ENCODE results near the gene USP40. TPM values are rescaled to one million over a fixed set of nuclear protein-coding genes. Genes with fewer than 3 reads are reported as not detected.

The USP40 gene
- total RNA-seq, 2 donors from 2014 or later = 14.7 to 19.6 TPM

DNA sequence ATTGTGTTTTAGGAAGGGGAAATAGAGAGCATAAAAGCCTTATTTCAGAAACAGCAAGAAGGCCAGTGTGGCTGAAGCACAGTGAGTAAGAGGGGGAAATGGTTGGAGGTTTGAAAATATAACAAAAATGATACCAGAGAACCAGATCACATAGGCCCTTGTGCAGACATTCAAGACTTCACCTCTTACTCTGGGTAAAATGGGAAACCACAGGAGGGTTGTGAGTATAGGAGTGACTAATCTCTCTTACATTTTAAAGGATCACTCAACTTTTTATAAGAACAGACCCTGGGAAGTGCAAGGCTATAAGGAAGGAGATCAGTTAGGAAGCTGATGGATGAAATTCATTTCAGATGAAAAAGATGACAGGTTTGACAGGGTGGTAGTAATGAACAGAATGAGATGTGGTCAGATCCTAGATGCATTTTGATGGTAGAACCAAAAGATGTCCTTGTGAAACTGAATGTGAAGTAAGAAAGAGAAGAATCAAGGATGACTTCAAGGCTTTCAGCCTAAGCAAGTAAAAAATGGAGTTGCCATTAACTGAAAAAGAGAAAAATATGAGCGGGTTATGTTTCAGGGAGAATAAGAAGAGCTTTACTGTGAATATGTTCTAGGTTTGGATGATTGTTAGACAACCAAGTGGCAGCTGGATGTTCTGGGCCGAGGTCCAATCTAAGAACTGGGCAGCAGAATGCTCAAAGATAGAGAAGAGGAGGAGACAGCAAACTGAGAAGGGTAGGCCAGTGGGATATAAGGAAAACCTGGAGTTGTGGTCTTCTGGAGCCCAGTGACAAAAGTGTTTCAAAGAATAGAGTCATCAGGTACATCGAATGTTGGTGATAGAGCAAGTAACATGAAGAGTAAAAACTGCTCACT, 65.1 kb downstream of the USP40 start:
- ATAC-seq (replicated peaks in 1 of 2) (peak; percentile 97), DNase-seq (no peak)
- peak overlapping the region in 1 of 2 donors; percentile 0 for H3K4me3 Mint-ChIP-seq
- H3K27me3 Mint-ChIP-seq (ENCODE audit: low read depth) = no peaks in the 10 kb centered on the region
- H3K27ac Mint-ChIP-seq = no peak overlapping the region
- peaks cover 25% of the 10 kb centered on the region for H3K4me1 Mint-ChIP-seq (ENCODE audit: low read depth)
- H3K9me3 Mint-ChIP-seq = peaks cover 17 to 19% of the 10 kb centered on the region in 2 donors
- peaks cover 22 to 33% of the 10 kb centered on the region in 2 donors for H3K36me3 Mint-ChIP-seq (ENCODE audit: insufficient read depth in 2 of 2)

- Mint-ChIP-seq H3K36me3 (ENCODE audit: insufficient read depth in 2 of 2) (peaks cover 20 to 29% of the 10 kb centered on the region in 2 donors), H3K9me3 (peaks cover 15 to 17% of the 10 kb centered on the region in 2 donors), H3K27ac (no peak overlapping the region), H3K4me1 (ENCODE audit: low read depth) (peaks cover 26% of the 10 kb centered on the region), H3K4me3 (no peak overlapping the region), H3K27me3 (ENCODE audit: low read depth) (no peaks in the 10 kb centered on the region)
- no peak for DNase-seq
- ATAC-seq (replicated peaks in 1 of 2) = no peak
These were observed 66.7 kb downstream of the USP40 start for GRCh38 chr2:233499928-233500327.

DNA sequence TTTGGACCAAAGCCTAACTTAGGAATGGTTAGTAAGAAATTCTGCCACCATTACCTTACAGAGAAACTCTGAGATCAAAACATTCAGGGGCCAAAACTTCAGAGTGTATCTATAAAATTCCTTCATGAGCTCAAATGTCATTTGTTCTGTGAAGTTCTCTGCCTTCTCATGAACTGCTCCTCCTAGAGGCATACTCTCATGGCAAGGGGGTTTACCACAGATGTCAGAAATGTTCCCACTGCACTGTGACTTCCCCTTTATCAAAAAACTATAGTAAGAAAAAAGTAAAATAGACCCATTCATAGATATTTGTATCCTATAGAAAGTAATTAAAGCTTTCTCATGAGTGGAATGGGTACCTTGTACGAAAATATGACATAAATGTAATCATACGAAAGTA, 68.5 kb downstream of the USP40 start:
- Mint-ChIP-seq H3K9me3 (peaks cover 8% of the 10 kb centered on the region in 2 donors), H3K4me3 (no peak overlapping the region), H3K4me1 (ENCODE audit: low read depth) (peaks cover 20% of the 10 kb centered on the region), H3K36me3 (ENCODE audit: insufficient read depth in 2 of 2) (peaks cover 13 to 17% of the 10 kb centered on the region in 2 donors), H3K27me3 (ENCODE audit: low read depth) (no peaks in the 10 kb centered on the region), H3K27ac (no peak overlapping the region)
- no peak for ATAC-seq (replicated peaks in 1 of 2)
- DNase-seq = no peak

GRCh38 chr2:233497692-233498091, 68.9 kb downstream of the USP40 start:
- Mint-ChIP-seq H3K27ac (no peak overlapping the region), H3K4me3 (no peak overlapping the region), H3K9me3 (peaks cover 7% of the 10 kb centered on the region in 2 donors), H3K27me3 (ENCODE audit: low read depth) (no peaks in the 10 kb centered on the region), H3K4me1 (ENCODE audit: low read depth) (peaks cover 20% of the 10 kb centered on the region), H3K36me3 (ENCODE audit: insufficient read depth in 2 of 2) (peaks cover 11 to 12% of the 10 kb centered on the region in 2 donors)
- DNase-seq = no peak
- ATAC-seq (replicated peaks in 1 of 2) = no peak

DNA sequence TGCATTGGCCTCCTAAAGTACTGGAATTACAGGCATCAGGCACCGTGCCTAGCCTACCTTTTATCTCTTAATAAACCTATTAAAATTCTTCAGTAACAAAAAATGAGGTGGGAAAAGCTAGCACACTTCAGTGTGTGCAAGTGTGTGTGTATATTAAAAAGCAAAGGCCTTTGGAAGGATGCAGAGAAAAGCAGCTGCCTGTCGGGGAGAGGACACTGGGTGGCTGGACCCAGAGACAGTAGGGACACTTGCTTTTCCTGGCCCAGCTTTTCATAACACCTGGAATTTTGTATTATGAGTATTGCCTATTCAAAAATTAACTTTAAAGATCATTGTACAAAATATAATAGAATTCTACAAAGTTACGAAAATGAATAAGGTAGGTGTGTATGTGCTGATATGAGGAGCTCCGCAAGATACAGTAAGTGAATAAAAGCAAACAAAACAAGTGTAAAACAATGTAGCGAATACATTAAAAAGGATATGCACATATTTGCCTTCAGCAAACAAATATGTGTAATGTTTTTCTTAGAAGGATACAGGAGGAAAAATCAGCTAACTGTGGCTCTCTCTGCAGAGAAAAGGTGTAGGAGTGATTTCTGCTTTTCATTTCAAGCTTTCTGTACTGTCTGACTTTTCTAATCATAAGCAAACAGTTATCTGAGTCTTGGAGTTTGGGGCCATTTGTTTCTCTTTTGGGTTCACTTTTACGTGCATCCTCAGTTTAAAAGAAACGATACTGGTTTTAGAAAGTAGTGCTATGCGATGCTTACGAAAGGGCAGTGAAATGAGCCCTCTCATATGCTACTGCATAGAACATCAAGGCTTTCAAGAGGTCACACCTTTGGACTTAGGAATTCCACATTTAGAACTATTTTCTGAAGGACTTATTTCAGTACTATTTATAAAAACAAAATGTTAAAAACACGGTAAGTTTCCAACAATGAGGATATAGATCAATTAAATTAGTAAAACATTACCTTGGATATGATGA, 70.8 kb downstream of the USP40 start:
- DNase-seq (no peak), ATAC-seq (replicated peaks in 1 of 2) (no peak)
- H3K9me3 Mint-ChIP-seq = no peaks in the 10 kb centered on the region
- H3K4me3 Mint-ChIP-seq = no peak overlapping the region
- H3K4me1 Mint-ChIP-seq (ENCODE audit: low read depth) = peaks cover 9% of the 10 kb centered on the region
- H3K27me3 Mint-ChIP-seq (ENCODE audit: low read depth) = no peaks in the 10 kb centered on the region
- H3K27ac Mint-ChIP-seq = no peak overlapping the region
- H3K36me3 Mint-ChIP-seq (ENCODE audit: insufficient read depth in 2 of 2) = no peaks in the 10 kb centered on the region

GRCh38 chr2:233492751-233493150, 73.8 kb downstream of the USP40 start:
- ATAC-seq (replicated peaks in 1 of 2) (no peak), DNase-seq (no peak)
- Mint-ChIP-seq H3K36me3 (ENCODE audit: insufficient read depth in 2 of 2) (peaks cover 0 to 1% of the 10 kb centered on the region in 2 donors), H3K27ac (no peak overlapping the region), H3K4me3 (no peak overlapping the region), H3K27me3 (ENCODE audit: low read depth) (no peaks in the 10 kb centered on the region), H3K4me1 (ENCODE audit: low read depth) (peaks cover 5% of the 10 kb centered on the region), H3K9me3 (no peaks in the 10 kb centered on the region)

DNA sequence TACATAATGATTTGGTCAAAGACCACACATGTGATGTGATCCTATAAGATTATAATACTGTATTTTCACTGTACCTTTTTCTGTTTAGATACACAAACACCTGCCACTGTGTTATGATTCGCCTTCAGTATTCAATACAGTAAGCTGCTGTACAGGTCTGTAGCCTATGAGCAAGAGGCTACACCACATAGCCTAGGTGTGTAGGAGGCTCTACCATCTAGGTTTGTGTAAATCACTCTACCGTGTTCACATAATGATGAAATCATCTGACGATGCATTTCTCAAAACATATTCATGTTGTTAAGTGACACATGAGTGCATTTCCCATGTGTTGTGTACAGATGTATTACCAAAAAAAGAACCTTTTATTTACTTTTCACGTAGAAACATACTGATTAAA, 74.5 kb downstream of the USP40 start:
- DNase-seq (no peak), ATAC-seq (replicated peaks in 1 of 2) (peak; percentile 51 to 67)
- Mint-ChIP-seq H3K36me3 (ENCODE audit: insufficient read depth in 2 of 2) (peaks cover 0 to 1% of the 10 kb centered on the region in 2 donors), H3K27ac (no peak overlapping the region), H3K9me3 (no peaks in the 10 kb centered on the region), H3K4me1 (ENCODE audit: low read depth) (peaks cover 5% of the 10 kb centered on the region), H3K4me3 (no peak overlapping the region), H3K27me3 (ENCODE audit: low read depth) (no peaks in the 10 kb centered on the region)

GRCh38 chr2:233491326-233491725, 75.3 kb downstream of the USP40 start:
- peaks cover 0 to 1% of the 10 kb centered on the region in 2 donors for H3K36me3 Mint-ChIP-seq (ENCODE audit: insufficient read depth in 2 of 2)
- H3K27me3 Mint-ChIP-seq (ENCODE audit: low read depth) = no peaks in the 10 kb centered on the region
- peaks cover under 1% of the 10 kb centered on the region for H3K4me1 Mint-ChIP-seq (ENCODE audit: low read depth)
- no peak overlapping the region for H3K4me3 Mint-ChIP-seq
- ATAC-seq (replicated peaks in 1 of 2) (no peak), DNase-seq (no peak)
- no peaks in the 10 kb centered on the region for H3K9me3 Mint-ChIP-seq
- H3K27ac Mint-ChIP-seq = peak overlapping the region; percentile 6

GRCh38 chr2:233490831-233491230, 75.8 kb downstream of the USP40 start:
- no peaks in the 10 kb centered on the region for H3K9me3 Mint-ChIP-seq
- peaks cover 0 to 1% of the 10 kb centered on the region in 2 donors for H3K36me3 Mint-ChIP-seq (ENCODE audit: insufficient read depth in 2 of 2)
- no peak for ATAC-seq (replicated peaks in 1 of 2)
- no peak overlapping the region for H3K27ac Mint-ChIP-seq
- no peaks in the 10 kb centered on the region for H3K27me3 Mint-ChIP-seq (ENCODE audit: low read depth)
- DNase-seq = no peak
- no peaks in the 10 kb centered on the region for H3K4me1 Mint-ChIP-seq (ENCODE audit: low read depth)
- no peak overlapping the region for H3K4me3 Mint-ChIP-seq

GRCh38 chr2:233489666-233490065, 76.9 kb downstream of the USP40 start:
- ATAC-seq (replicated peaks in 1 of 2) (no peak), DNase-seq (no peak)
- Mint-ChIP-seq H3K4me3 (no peak overlapping the region), H3K4me1 (ENCODE audit: low read depth) (no peaks in the 10 kb centered on the region), H3K36me3 (ENCODE audit: insufficient read depth in 2 of 2) (peaks cover 0 to 1% of the 10 kb centered on the region in 2 donors), H3K27me3 (ENCODE audit: low read depth) (no peaks in the 10 kb centered on the region), H3K9me3 (no peaks in the 10 kb centered on the region), H3K27ac (no peak overlapping the region)

GRCh38 chr2:233489143-233489542, 77.4 kb downstream of the USP40 start:
- no peak overlapping the region for H3K4me3 Mint-ChIP-seq
- H3K36me3 Mint-ChIP-seq (ENCODE audit: insufficient read depth in 2 of 2) = peaks cover 0 to 1% of the 10 kb centered on the region in 2 donors
- ATAC-seq (replicated peaks in 1 of 2) = no peak
- DNase-seq = no peak
- H3K27me3 Mint-ChIP-seq (ENCODE audit: low read depth) = no peaks in the 10 kb centered on the region
- H3K27ac Mint-ChIP-seq = no peak overlapping the region
- H3K4me1 Mint-ChIP-seq (ENCODE audit: low read depth) = no peaks in the 10 kb centered on the region
- no peaks in the 10 kb centered on the region for H3K9me3 Mint-ChIP-seq

DNA sequence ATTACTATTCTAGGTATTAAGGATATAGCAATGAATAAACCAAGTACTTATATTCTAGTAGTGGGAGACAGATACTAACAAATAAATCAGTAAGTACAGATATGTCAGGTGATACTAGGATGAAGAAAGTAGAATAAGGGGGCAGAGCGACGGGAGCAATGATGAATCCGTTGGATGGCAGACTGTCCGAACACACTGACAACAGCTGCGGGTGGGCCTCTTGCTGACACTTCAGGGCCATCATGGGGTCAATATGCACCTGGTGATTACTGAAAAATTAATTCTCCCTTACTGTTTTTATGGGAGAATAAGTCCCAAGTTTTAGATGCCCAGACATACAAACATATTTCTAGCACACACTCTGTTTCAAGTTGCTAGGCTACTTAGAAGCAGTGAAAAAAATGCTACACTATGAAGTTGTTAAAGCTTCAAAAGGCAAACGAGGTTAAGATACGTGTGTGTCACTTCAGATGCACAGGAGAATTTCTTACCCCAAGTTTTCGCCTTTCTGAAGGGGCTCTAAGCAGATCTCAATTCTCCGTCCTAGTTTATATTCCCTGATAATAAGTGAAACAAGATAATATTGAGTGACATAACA, 78.7 kb downstream of the USP40 start:
- Mint-ChIP-seq H3K27ac (no peak overlapping the region), H3K9me3 (no peaks in the 10 kb centered on the region), H3K4me1 (ENCODE audit: low read depth) (no peaks in the 10 kb centered on the region), H3K4me3 (no peak overlapping the region), H3K27me3 (ENCODE audit: low read depth) (no peaks in the 10 kb centered on the region), H3K36me3 (ENCODE audit: insufficient read depth in 2 of 2) (peaks cover 0 to 1% of the 10 kb centered on the region in 2 donors)
- no peak for DNase-seq
- ATAC-seq (replicated peaks in 1 of 2) = no peak

Data from activated T-cell treated with anti-CD3 and anti-CD28 coated beads, Interleukin-2, amount 50 U/mL, for 72 hours (primary cell).